GM18498 (cell line): ENCODE results near the gene TMEM107.

Experiments used
- ATAC-seq: cut with Tn5 transposase; IDR thresholded peaks from one replicate; pipeline ENCODE4 v1.9.1; 2021; ENCODE audit warnings: mild to moderate bottlenecking, moderate library complexity; ENCODE audit not compliant: unreplicated experiment

TMEM107 gene

GRCh38 chr17:8162997-8163977 lies 12.9 kb downstream of the TMEM107 start:
- peak; percentile 4 for ATAC-seq

DNA sequence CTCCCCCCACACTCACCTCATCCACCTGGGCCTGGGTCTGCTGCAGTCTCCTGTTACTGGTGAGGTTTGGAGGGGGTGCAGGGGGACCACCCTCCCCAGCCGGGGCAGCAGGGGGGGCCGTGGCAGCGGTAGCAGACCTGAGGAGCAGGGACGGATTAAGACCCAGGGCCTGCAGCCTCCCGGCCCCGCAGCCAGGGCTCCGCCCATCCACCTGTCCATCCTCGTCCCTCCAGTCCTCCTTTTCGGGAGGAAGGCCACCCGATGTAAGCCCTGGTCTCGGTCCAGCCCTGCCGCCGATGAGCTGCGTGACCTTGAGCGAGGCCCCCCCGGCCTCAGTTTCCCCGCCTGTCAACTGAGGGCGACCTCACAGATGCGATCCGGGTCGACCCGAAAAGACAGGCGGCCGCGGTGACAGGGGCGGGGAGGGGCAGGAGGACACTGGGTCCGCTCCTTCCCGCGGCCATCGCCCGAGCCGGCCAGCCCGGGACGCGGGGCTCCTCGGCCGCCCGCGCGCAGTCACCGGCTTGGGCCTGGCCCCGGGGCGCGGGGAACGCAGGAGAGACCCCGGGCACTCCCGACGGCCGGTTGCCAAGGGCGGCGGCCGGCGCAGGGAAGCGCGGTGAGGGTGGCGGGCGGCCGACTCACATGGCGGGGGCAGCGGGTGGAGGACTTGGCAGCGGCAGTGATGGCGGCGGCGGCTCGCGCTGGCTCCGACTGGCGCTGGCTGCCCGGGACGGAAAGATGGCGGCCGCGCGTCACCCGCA lies 13.8 kb downstream of the TMEM107 start, which contains the start of gene VAMP2:
TSS of gene VAMP2 (minus strand) at position 716 of the 764 bp plus-strand sequence. CDS start at position 647, 69 bp downstream.
- ATAC-seq: peak; percentile 54

DNA sequence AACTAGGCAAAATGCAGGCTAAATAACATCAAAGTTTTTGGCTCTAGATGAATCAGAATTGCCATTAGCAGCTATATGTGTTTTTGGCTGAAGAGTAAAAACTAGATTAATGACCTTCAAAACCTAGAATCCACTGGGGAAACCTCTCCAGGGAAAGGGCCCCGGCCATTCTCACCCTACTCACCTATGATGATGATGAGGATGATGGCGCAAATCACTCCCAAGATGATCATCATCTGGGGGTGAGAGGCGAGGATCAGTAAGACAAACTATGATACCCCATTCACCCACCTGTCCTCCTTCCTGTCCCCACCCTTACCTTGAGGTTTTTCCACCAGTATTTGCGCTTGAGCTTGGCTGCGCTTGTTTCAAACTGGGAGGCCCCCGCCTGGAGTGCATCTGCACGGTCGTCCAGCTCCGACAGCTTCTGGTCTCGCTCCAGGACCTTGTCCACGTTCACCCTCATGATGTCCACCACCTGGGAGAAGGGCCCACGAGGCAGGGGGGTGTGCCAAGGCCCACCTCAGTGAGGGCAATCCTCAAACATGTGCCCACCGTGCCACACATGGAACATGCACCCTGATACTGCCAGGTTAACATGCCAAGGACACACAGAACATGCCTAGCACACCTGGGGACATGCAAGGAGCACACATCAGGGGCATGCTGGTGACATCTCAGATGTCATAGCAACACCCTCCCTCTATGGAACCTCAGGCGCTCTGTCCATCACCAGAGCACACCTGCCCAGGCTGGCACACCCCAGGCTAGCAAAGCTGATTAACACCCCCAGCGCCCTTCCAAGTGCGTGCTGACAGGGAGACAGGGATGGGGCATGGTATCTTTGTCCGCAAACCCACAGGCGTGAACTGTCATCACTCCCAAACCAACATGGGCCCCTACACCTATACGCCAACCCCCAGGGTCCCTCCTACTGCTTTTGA lies 14.6 kb downstream of the TMEM107 start:
- no peak for ATAC-seq

DNA sequence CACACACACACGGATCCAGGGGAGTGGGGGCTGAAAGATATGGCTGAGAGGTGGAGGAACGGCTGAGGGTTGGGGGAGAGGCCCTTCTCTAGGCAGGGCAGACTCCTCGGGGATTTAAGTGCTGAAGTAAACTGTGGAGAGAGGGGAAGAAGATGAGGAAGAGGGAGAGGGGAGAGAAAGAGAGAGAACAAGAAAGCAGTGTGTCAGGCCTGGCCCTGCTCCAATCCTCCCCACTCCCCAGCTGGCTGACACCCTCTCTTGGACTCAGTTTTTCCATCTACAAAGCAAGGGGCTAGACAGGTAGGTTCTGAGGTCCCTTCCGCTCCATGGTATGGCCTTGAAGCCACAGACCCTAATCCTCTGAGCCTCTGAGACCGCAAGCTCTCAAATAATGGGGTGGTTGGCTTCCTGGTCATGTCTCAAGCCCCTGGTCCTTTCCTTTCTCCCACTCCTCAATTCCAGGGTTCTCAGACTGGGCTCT lies 15.4 kb downstream of the TMEM107 start:
- ATAC-seq: no peak

DNA sequence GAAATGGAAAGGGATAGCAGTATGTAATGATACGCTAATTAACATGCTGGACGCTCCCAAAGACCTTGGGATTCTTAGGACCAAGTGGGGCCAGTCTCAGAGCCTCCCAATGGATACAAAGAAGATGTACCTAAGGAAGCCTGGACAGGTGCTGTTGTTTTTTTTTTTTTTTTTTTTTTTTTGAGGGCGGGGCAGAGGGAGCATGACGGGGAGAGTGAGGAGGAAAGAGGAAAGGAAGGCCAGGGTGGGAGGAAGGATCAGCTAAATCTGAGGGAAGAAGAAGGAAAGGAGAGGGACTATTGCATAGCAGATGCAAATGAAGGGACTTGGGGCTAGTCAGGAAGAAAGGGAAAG lies 16.0 kb downstream of the TMEM107 start:
- ATAC-seq: no peak

- ATAC-seq: no peak
Measured at GRCh38 chr17:8159459-8160223, 16.5 kb downstream of the TMEM107 start.

DNA sequence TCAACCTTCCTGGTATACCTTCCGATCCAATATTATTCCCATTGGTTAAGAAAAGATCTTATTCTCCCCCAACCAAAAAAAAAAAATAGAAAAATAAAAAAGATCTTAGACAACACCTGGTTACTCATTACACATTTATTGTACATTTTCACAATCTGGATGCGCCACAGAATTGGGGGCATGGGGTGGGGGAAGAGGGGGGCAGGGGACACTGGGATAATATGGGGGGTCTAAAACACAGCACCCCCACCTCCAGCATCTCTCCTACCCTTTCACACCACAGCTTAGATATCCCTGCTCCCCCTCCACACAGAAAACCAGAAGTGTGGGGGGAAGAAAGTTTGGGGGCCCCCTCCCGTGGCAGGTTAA lies 17.2 kb downstream of the TMEM107 start:
- ATAC-seq: no peak

DNA sequence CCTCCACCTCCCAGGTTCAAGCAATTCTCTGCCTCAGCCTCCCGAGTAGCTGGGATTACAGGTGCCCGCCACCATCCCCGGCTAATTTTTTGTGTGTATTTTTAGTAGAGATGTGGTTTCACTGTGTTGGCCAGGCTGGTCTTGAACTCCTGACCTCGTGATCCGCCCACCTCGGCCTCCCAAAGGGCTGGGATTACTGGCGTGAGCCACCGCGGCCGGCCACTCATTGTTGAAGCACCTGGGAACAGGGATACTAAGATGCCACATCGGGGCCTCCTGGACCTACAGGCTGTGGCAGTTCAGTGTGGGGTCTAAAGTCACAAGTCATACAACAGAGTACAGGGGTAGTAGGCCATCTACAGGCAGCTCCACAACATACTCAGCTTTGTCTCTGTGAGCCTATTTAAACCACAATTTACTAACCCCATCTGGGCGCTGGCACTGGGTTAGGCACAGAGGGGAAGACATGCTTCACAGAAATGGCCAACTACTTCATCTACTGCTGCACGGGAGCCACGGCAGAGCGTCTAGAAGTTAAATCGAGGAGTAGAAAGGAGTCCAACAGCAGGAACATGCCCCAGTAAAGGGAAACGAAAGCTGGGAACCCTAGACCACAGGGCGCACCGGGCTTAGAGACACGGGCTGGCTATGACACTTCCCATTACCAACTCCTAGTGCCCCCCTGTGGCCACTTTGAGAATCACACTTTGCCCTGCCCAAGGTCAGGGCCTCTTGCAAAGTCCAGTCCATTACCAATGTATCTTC lies 17.7 kb downstream of the TMEM107 start:
- ATAC-seq: no peak

DNA sequence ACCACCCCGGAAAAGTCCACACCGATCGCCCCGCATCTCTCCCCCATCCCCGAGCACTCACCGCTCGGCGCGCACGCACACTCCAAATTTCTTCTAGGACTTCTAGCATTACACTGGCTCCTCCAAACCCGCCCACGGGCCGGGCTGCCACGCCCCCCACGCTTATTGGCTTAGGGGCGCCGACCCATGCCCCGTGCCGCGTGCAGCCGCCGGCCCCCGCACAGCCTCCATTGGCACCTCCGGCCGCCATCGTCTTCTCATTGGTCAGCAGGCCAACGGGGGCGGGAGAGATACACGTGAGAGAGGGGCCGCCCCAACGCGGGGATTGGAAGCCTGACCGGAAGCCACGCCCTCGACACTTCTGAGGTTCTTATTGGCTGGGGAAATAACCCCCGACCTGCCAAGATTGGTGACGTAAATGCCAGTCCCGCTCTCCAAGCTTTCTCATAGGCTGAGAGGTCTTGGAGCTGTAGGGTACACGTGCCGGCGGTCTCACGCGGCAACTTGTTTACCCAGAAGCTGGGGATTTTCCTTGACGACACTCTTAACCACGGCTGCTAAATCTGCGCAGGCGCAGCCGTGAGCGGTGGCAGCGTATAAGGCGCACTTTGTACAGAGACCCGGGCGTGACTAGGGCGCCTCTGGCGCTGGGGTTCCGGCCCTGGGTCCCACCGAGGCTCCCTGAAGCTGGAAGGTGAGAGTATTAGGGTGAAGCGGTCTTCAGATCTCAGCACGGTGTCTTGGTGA lies 19.8 kb downstream of the TMEM107 start:
- peak; percentile 80 for ATAC-seq

- no peak for ATAC-seq
Measured at GRCh38 chr17:8155996-8156245, 20.3 kb downstream of the TMEM107 start.

- no peak for ATAC-seq
Measured at GRCh38 chr17:8155231-8155995, 20.8 kb downstream of the TMEM107 start.

DNA sequence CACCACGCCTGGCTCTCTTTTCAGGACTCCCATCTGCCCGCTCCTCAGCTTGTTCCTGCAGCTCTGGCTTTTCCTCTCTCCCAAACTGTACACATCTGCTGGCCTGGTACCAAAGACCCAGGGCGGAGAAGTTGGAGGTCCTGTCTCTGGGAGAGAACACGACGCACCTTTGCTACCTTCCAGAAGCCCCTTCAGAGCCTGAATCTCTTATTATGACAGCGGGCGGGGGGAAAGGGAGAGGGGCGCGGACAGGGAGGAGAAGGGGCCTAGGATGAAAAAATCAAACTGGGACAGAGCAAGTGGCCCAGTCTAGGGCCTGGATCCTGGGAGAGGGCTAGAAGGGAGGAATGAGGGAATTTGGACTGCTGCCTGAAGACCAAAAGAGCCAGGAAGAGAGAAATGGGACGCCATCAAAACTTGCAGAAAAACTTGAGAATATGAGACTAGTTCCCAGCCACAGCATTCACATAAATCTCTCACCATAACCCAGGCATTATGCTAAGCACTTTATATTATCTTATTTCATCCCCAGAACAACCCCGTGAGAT lies 21.5 kb downstream of the TMEM107 start:
- ATAC-seq: no peak

- no peak for ATAC-seq
Measured at GRCh38 chr17:8153957-8154607, 22.1 kb downstream of the TMEM107 start.

GRCh38 chr17:8153525-8153956 lies 22.6 kb downstream of the TMEM107 start:
- ATAC-seq: no peak

GRCh38 chr17:8153031-8153451 lies 23.1 kb downstream of the TMEM107 start:
- no peak for ATAC-seq

DNA sequence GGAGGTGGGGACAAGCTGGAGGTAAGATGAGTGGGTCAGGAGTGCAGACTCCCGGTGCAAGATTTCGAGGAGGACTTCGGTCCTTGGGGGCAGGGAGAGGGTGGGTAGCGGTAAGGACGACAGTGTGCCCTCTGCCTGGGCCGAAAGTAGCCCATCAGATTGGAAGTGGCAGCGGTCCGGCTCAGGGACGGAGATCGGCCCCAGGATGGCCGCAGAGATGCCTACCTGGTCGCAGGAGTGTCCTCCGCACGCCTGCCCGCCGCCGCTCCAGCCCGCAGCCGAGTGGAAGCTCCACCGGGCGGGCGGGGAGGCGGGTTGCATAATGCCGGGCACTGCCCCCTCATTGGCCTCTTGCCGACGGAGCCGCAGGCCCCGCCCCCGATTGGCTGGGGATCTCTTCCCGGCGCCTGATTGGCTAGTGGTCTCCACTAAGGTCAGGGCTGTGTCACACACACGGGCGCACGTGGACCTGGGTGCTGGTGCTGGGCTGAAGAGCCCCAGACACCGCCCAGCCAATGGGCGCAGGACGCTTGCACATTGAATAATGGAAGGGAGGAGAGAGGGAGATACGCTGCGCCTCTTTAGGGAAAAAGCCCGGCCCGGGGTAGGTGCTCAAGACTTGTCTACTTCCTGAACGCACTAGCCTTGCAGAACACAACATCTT lies 23.9 kb downstream of the TMEM107 start, which contains the start of gene PER1:
TSS of gene PER1 (minus strand) at position 293 of the 664 bp plus-strand sequence. CDS start 1,698 bp downstream, outside the sequence.
- ATAC-seq: no peak
